Natural killer cell (primary cell): Measurements from ENCODE around the gene PTPN11. TPM values are rescaled to one million over a fixed set of nuclear protein-coding genes. Genes with fewer than 3 reads are reported as not detected.

Experiments
- ATAC-seq, 3 donors: fragments of 150-1000 bp in 2 of 3; fragments of 200-7000 bp in 1 of 3; cut with Tn5 transposase; 1 replicate in 1 of 3; 2 replicates in 2 of 3; pipeline ENCODE4 v1.10.0; 2021; ENCODE audit warnings: mild to moderate bottlenecking in 2 of 3, moderate library complexity in 2 of 3
- DNase-seq, 2 donors: peaks; one replicate each; pipeline versions ENCODE4 v3.0.0 to v3.0.0-alpha.2; 2013 to 2021; ENCODE audit warnings: mixed read lengths in 1 of 2
- H3K27ac ChIP-seq: one replicate; pipeline ENCODE4 v1.5.1; 2013; ENCODE audit warnings: mild to moderate bottlenecking, low read length
- H3K27me3 ChIP-seq: one replicate; pipeline ENCODE4 v1.6.1; 2013; ENCODE audit warnings: low read length; ENCODE audit not compliant: control insufficient read depth, insufficient read depth
- H3K36me3 ChIP-seq: one replicate; pipeline ENCODE4 v1.6.1; 2013; ENCODE audit warnings: low read length; ENCODE audit not compliant: control insufficient read depth, insufficient read depth
- H3K4me1 ChIP-seq: one replicate; pipeline ENCODE4 v1.6.1; 2013; ENCODE audit warnings: low read length; ENCODE audit not compliant: control insufficient read depth, insufficient read depth
- H3K4me3 ChIP-seq: one replicate; pipeline ENCODE4 v1.5.1; 2013; ENCODE audit warnings: low read length
- H3K9me3 ChIP-seq: one replicate; pipeline ENCODE4 v1.6.1; 2013; ENCODE audit warnings: low read length; ENCODE audit not compliant: control insufficient read depth, insufficient read depth
- H3K27ac Mint-ChIP-seq, 2 donors: one replicate each; pipeline ENCODE4 v1.8.0; 2022; ENCODE audit warnings: mild to moderate bottlenecking in 2 of 2, mixed read lengths in 2 of 2, moderate library complexity in 1 of 2
- H3K27me3 Mint-ChIP-seq, 2 donors: one replicate each; pipeline ENCODE4 v1.8.0; 2022; ENCODE audit warnings: low read depth in 2 of 2, mixed read lengths in 2 of 2
- H3K36me3 Mint-ChIP-seq: one replicate; pipeline ENCODE4 v1.8.0; 2022; ENCODE audit warnings: mixed read lengths
- H3K4me1 Mint-ChIP-seq, 2 donors: one replicate each; pipeline ENCODE4 v1.8.0; 2022; ENCODE audit warnings: mixed read lengths in 2 of 2
- H3K4me3 Mint-ChIP-seq: one replicate; pipeline ENCODE4 v1.8.0; 2022; ENCODE audit warnings: mild to moderate bottlenecking, moderate library complexity, mixed read lengths
- H3K9me3 Mint-ChIP-seq, 2 donors: one replicate each; pipeline ENCODE4 v1.8.0; 2022; ENCODE audit warnings: mixed read lengths in 2 of 2
- WGBS: methylation state at CpG from one replicate; pipeline ENCODE4 v1.1.7; 2013; ENCODE audit warnings: missing lambda C conversion rate; ENCODE audit not compliant: insufficient coverage; 5-methylcytosine and 5-hydroxymethylcytosine counted together
- intact Hi-C: fragments of 100-400 bp; cut with micrococcal nuclease; formaldehyde crosslinking; loops from one replicate; pipeline ENCODE4 v1.14.2; 2022
- total RNA-seq, 4 donors: library from RNA; stranded (reverse); fragments of 120-200 nt in 1 of 4; gene quantifications; one replicate each; pipeline versions ENCODE4 v1.2.3 to v1.2.4, GENCODE V29; 2013 to 2022
- TF ChIP-seq, protein P1 (sequence below): fragments of 200-600 bp; IDR thresholded peaks from one replicate; pipeline ENCODE4 v1.8.0; 2022; ENCODE audit warnings: antibody characterized with exemption

PTPN11 gene
- total RNA-seq, 3 donors from 2014 or later (not counting 1 experiment from before 2014, with no cell fraction given): 57.3 to 72.1 (median 63.8) TPM

DNA sequence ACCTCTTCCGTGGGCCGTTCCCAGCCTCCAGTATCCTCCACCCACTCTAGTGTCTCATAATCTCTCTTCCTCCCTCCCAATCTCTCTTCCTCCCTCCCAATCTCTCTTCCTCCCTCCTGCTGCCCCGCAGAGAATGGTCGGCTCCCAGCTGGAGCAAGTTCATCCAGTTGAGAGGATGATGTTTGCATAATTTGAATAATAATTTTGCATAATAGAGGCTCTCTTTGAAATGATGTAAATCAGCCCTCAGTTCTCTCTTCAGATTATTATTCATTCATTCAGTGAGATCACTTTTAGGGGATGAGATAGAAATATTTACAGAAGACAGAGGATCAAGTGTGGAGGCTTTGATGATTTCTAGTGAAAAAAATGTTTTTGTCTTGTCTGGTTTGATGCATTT is 125.0 kb downstream of the PTPN11 start:
- TF ChIP-seq, protein P1, sequence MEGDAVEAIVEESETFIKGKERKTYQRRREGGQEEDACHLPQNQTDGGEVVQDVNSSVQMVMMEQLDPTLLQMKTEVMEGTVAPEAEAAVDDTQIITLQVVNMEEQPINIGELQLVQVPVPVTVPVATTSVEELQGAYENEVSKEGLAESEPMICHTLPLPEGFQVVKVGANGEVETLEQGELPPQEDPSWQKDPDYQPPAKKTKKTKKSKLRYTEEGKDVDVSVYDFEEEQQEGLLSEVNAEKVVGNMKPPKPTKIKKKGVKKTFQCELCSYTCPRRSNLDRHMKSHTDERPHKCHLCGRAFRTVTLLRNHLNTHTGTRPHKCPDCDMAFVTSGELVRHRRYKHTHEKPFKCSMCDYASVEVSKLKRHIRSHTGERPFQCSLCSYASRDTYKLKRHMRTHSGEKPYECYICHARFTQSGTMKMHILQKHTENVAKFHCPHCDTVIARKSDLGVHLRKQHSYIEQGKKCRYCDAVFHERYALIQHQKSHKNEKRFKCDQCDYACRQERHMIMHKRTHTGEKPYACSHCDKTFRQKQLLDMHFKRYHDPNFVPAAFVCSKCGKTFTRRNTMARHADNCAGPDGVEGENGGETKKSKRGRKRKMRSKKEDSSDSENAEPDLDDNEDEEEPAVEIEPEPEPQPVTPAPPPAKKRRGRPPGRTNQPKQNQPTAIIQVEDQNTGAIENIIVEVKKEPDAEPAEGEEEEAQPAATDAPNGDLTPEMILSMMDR: no peak
- intact Hi-C loops: no loop called here
- no peaks in the 10 kb centered on the region for H3K4me1 Mint-ChIP-seq

DNA sequence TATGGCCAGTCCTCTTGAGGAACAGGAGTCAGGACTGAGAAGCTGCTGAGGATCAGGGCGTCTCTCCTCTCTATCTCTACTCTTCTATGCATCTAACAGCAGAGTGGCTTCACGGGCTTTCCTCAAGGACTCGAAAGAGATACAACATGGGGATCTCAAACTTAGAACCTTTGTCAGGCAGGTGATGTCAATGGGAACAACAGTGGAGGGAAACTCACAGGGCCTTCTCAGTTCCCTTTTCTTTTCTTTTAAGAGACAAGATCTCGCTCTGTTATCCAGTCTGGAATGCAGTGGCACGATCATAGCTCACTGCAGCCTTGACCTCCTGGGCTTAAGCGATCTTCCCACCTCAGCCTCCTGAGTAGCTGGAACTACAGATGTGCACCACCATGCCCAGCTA is 127.6 kb downstream of the PTPN11 start:
- peaks cover 0 to 13% of the 10 kb centered on the region in 2 donors for H3K27me3 Mint-ChIP-seq

More for the DNA sequence above, 125.0 kb downstream of the PTPN11 start:
- 63% methylated on average over 2 of the region's 4 CpGs for WGBS
- no peaks in the 10 kb centered on the region for H3K9me3 ChIP-seq
- H3K4me1 ChIP-seq: peaks cover 4% of the 10 kb centered on the region
- no peak overlapping the region for H3K4me3 Mint-ChIP-seq
- H3K4me3 ChIP-seq: no peak overlapping the region
- H3K36me3 ChIP-seq: no peaks in the 10 kb centered on the region
- ATAC-seq (no peak), DNase-seq (no peak)
- no peaks in the 10 kb centered on the region for H3K9me3 Mint-ChIP-seq
- no peaks in the 10 kb centered on the region for H3K27me3 ChIP-seq
- no peak overlapping the region for H3K27ac Mint-ChIP-seq
- peaks cover 0 to 8% of the 10 kb centered on the region in 2 donors for H3K27me3 Mint-ChIP-seq
- no peaks in the 10 kb centered on the region for H3K36me3 Mint-ChIP-seq
- no peak overlapping the region for H3K27ac ChIP-seq

DNA sequence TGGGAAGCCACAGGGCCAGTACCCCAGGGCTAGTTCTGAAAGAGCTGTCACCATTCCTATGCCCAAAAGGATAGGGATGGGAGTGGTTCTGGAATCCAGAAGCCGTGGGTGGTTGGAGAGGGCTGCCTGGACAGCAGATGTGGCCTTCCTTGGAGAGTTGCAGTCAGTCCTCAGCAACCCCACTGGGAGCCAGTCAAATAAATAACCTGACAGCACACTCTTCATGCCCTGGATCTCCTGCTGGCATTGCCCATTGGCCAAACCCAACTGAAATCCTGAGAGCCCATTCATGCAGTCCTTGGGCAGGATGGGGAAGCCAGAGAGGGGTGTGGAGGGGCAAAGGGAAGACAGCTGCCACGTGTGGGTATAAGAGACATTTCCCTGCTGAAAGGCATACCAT is 128.2 kb downstream of the PTPN11 start:
- 59% methylated on average over 2 of the region's 2 CpGs for WGBS
- TF ChIP-seq, protein P1: no peak
- Histone ChIP-seq H3K36me3 (no peaks in the 10 kb centered on the region), H3K9me3 (no peaks in the 10 kb centered on the region), H3K27me3 (peaks cover 2% of the 10 kb centered on the region), H3K27ac (no peak overlapping the region), H3K4me1 (peaks cover 4% of the 10 kb centered on the region), H3K4me3 (no peak overlapping the region)
- H3K4me3 Mint-ChIP-seq: no peak overlapping the region
- ATAC-seq (no peak), DNase-seq (no peak)
- H3K4me1 Mint-ChIP-seq: no peaks in the 10 kb centered on the region
- H3K27me3 Mint-ChIP-seq: peaks cover 0 to 9% of the 10 kb centered on the region in 2 donors
- H3K27ac Mint-ChIP-seq: no peak overlapping the region
- no peaks in the 10 kb centered on the region for H3K9me3 Mint-ChIP-seq
- intact Hi-C loops: no loop called here
- no peaks in the 10 kb centered on the region for H3K36me3 Mint-ChIP-seq

More for the DNA sequence above, 127.6 kb downstream of the PTPN11 start:
- no peaks in the 10 kb centered on the region for H3K4me1 Mint-ChIP-seq
- Histone ChIP-seq H3K9me3 (no peaks in the 10 kb centered on the region), H3K4me1 (peaks cover 4% of the 10 kb centered on the region), H3K4me3 (no peak overlapping the region), H3K36me3 (no peaks in the 10 kb centered on the region), H3K27ac (no peak overlapping the region), H3K27me3 (peaks cover 2% of the 10 kb centered on the region)
- 89% methylated on average over 6 of the region's 6 CpGs for WGBS
- ATAC-seq (no peak), DNase-seq (no peak)
- H3K36me3 Mint-ChIP-seq: no peaks in the 10 kb centered on the region
- intact Hi-C loops: no loop called here
- H3K4me3 Mint-ChIP-seq: no peak overlapping the region
- H3K27ac Mint-ChIP-seq: no peak overlapping the region
- no peaks in the 10 kb centered on the region for H3K9me3 Mint-ChIP-seq
- TF ChIP-seq, protein P1: no peak

DNA sequence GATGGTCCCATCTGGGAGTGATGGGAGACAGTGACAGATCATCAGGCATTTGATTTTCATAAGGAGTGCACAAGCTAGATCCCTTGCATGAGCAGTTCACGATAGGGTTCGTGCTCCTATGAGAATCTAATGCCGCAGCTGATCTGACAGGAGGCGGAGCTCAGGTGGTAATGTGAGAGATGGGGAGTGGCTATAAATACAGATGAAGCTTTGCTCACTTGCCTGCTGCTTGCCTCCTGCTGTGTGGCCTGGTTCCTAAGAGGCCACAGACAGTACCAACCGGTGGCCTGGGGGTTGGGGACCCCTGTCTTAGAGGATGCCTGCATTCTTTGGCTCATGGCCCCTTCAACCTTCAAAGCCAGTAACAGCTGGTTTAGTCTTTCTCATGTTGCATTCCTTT is 130.3 kb downstream of the PTPN11 start:
- ATAC-seq: no peak
- intact Hi-C loops: no loop called here
- peaks cover 10 to 13% of the 10 kb centered on the region in 2 donors for H3K27me3 Mint-ChIP-seq

More for the DNA sequence above, 130.3 kb downstream of the PTPN11 start:
- 90% methylated on average over 5 of the region's 5 CpGs for WGBS
- Mint-ChIP-seq H3K4me1 (no peaks in the 10 kb centered on the region), H3K27ac (no peak overlapping the region), H3K9me3 (no peaks in the 10 kb centered on the region), H3K36me3 (no peaks in the 10 kb centered on the region), H3K4me3 (no peak overlapping the region)
- Histone ChIP-seq H3K36me3 (no peaks in the 10 kb centered on the region), H3K27me3 (peaks cover 4% of the 10 kb centered on the region), H3K27ac (no peak overlapping the region), H3K9me3 (no peaks in the 10 kb centered on the region), H3K4me3 (no peak overlapping the region), H3K4me1 (peaks cover 4% of the 10 kb centered on the region)
- TF ChIP-seq, protein P1: no peak
- DNase-seq: no peak
